ENCODE measurements around the gene ZSWIM1. TPM values are rescaled to one million over a fixed set of nuclear protein-coding genes. Genes with fewer than 3 reads are reported as not detected.
"Not testable (repeated sequence)": the region's sequence is repeated elsewhere in the genome, so short reads cannot be mapped to it uniquely, and the experiment has no call there.

The ZSWIM1 gene
- total and polyA plus RNA-seq, 2 donors (not counting 1 experiment from before 2014, with no cell fraction given) = 5.4 to 15.7 TPM

DNA sequence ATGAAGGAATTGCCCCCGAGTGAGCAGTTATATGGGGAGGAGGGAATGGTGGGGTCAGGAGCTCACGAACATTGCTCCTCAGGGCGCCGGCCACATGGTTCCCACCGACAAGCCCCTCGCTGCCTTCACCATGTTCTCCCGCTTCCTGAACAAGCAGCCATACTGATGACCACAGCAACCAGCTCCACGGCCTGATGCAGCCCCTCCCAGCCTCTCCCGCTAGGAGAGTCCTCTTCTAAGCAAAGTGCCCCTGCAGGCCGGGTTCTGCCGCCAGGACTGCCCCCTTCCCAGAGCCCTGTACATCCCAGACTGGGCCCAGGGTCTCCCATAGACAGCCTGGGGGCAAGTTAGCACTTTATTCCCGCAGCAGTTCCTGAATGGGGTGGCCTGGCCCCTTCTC lies 17.3 kb downstream of the ZSWIM1 start:
- ChIA-PET CTCF (interaction anchor here (1.6 kb wide), 1 partner anchor 18 kb away, joined by 3 read pairs; no protein-coding TSS in a partner anchor), POLR2A (interaction anchor here (0.6 kb wide), 1 partner anchor 29 kb away, joined by 6 read pairs; no protein-coding TSS in a partner anchor)
- TF ChIP-seq CTCF (IDR thresholded peaks at IDR 0.05) (no peak), EZH2 (IDR thresholded peaks at IDR 0.05; ENCODE audit: borderline replicate concordance, insufficient read depth, low read depth, low read length, poor library complexity, severe bottlenecking) (no peak)
- no peaks in the 10 kb centered on the region for H4K20me1 ChIP-seq (ENCODE audit: control insufficient read depth, insufficient read depth, low read length, poor library complexity, severe bottlenecking)
- no peak overlapping the region for H3K4me3 ChIP-seq (ENCODE audit: control extremely low read depth in 1 of 5, extremely low read depth in 1 of 5, insufficient read depth in 1 of 5, low read depth in 2 of 5, low read length in 4 of 5)
- WGBS (ENCODE audit: insufficient coverage) = 94% methylated on average over 6 of the region's 12 CpGs
- H3K9me3 ChIP-seq (ENCODE audit: control extremely low read depth in 1 of 3, control insufficient read depth in 2 of 3, insufficient read depth in 1 of 3, low read length in 2 of 3) = no peaks in the 10 kb centered on the region
- H3K27ac Mint-ChIP-seq = no peak overlapping the region
- intact Hi-C loops (cut with micrococcal nuclease) = no loop called here
- no peak for DNase-seq
- H3K36me3 ChIP-seq (replicated peaks in 1 of 2; ENCODE audit: control extremely low read depth in 1 of 2, control insufficient read depth in 1 of 2, extremely low read depth in 1 of 2, insufficient read depth in 2 of 2, low read length in 1 of 2) = peaks cover 0 to 26% of the 10 kb centered on the region in 2 experiments
- H3K4me1 ChIP-seq (ENCODE audit: control insufficient read depth in 2 of 2, insufficient read depth in 2 of 2, low read length in 2 of 2) = peaks cover 0 to 7% of the 10 kb centered on the region in 2 donors
- H3K79me2 ChIP-seq (ENCODE audit: control insufficient read depth, insufficient read depth, low read length) = no peaks in the 10 kb centered on the region
- no peaks in the 10 kb centered on the region for H3K27me3 ChIP-seq (replicated peaks in 1 of 4; ENCODE audit: control extremely low read depth in 1 of 4, control insufficient read depth in 3 of 4, insufficient read depth in 4 of 4, low read length in 3 of 4)
- no peak overlapping the region for H3K27ac ChIP-seq (ENCODE audit: low read length in 2 of 2)
- H2AFZ ChIP-seq (ENCODE audit: insufficient read depth, low read depth, low read length, poor library complexity, severe bottlenecking) = no peak overlapping the region
- no peaks in the 10 kb centered on the region for H3K27me3 Mint-ChIP-seq
- H3K4me2 ChIP-seq (replicated peaks; ENCODE audit: low read depth, low read length, poor library complexity, severe bottlenecking) = no peak overlapping the region
- H3K9ac ChIP-seq (ENCODE audit: low read length) = no peak overlapping the region
- no peak for ATAC-seq (ENCODE audit: low read depth)
- no peak overlapping the region for H3K4me3 Mint-ChIP-seq
- H3K9me3 Mint-ChIP-seq (ENCODE audit: insufficient read depth) = no peaks in the 10 kb centered on the region
- peaks cover 11% of the 10 kb centered on the region for H3K4me1 Mint-ChIP-seq

DNA sequence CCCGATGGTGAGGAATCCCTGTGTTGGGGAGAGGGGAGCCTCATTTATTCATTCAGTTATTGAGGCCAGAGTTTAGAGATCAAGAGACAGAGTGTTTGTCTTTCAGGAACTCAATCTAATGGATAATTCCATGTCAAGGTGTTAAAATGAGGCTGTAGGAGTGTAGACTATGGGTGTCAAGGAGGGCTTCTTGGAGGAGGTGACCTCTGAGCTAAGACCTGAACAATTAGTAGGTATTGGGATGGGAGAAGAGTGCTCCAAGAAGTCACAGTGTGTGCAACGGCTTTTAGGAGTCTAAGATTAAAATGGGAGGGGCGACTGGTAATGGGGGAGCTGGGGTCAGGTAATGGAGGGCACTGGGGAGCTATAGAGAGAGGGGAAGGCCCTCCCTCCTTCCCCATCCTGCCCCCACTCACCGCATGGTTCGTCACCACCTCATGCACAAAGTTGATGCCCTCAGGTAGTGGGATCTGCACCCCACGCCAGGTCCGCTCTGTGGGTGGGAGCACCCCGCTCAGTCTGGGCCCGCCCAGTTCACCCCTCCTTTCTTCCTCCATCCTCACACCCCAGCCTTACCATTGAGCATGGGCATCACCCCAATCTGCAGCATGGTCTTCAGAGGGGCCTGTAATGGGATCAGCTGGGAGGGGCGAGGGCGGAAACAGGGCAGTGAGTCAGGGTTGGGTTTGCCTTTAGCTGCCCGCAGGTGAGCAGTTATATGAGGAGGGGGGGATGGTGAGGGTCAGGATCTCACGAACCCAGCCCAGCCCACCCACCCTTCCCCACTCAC lies 18.2 kb downstream of the ZSWIM1 start:
- Histone ChIP-seq H2AFZ (ENCODE audit: insufficient read depth, low read depth, low read length, poor library complexity, severe bottlenecking) (no peak overlapping the region), H3K27me3 (replicated peaks in 1 of 4; ENCODE audit: control extremely low read depth in 1 of 4, control insufficient read depth in 3 of 4, insufficient read depth in 4 of 4, low read length in 3 of 4) (no peaks in the 10 kb centered on the region), H3K36me3 (replicated peaks in 1 of 2; ENCODE audit: control extremely low read depth in 1 of 2, control insufficient read depth in 1 of 2, extremely low read depth in 1 of 2, insufficient read depth in 2 of 2, low read length in 1 of 2) (peaks cover 0 to 21% of the 10 kb centered on the region in 2 experiments), H3K27ac (ENCODE audit: low read length in 2 of 2) (no peak overlapping the region), H3K4me1 (ENCODE audit: control insufficient read depth in 2 of 2, insufficient read depth in 2 of 2, low read length in 2 of 2) (peaks cover 0 to 7% of the 10 kb centered on the region in 2 donors), H3K9me3 (ENCODE audit: control extremely low read depth in 1 of 3, control insufficient read depth in 2 of 3, insufficient read depth in 1 of 3, low read length in 2 of 3) (no peaks in the 10 kb centered on the region), H3K79me2 (ENCODE audit: control insufficient read depth, insufficient read depth, low read length) (no peaks in the 10 kb centered on the region), H4K20me1 (ENCODE audit: control insufficient read depth, insufficient read depth, low read length, poor library complexity, severe bottlenecking) (no peaks in the 10 kb centered on the region), H3K4me2 (replicated peaks; ENCODE audit: low read depth, low read length, poor library complexity, severe bottlenecking) (no peak overlapping the region), H3K4me3 (ENCODE audit: control extremely low read depth in 1 of 5, extremely low read depth in 1 of 5, insufficient read depth in 1 of 5, low read depth in 2 of 5, low read length in 4 of 5) (no peak overlapping the region), H3K9ac (ENCODE audit: low read length) (no peak overlapping the region)
- Mint-ChIP-seq H3K27me3 (no peaks in the 10 kb centered on the region), H3K9me3 (ENCODE audit: insufficient read depth) (no peaks in the 10 kb centered on the region), H3K4me1 (peaks cover 9% of the 10 kb centered on the region), H3K27ac (no peak overlapping the region), H3K4me3 (no peak overlapping the region)
- CTCF ChIA-PET = interaction anchor here (1.6 kb wide), 1 partner anchor 17 kb away, joined by 3 read pairs; no protein-coding TSS in a partner anchor
- POLR2A ChIA-PET = interaction anchor here (1.0 kb wide), 1 partner anchor 11 kb away, joined by 3 read pairs; no protein-coding TSS in a partner anchor
- WGBS (ENCODE audit: insufficient coverage) = 98% methylated on average over 6 of the region's 13 CpGs
- intact Hi-C loops (cut with micrococcal nuclease) = no loop called here
- no peak for TF ChIP-seq CTCF (IDR thresholded peaks at IDR 0.05)
- no peak for TF ChIP-seq EZH2 (IDR thresholded peaks at IDR 0.05; ENCODE audit: borderline replicate concordance, insufficient read depth, low read depth, low read length, poor library complexity, severe bottlenecking)
- no peak for ATAC-seq (ENCODE audit: low read depth)
- no peak for DNase-seq

- H2AFZ ChIP-seq (ENCODE audit: insufficient read depth, low read depth, low read length, poor library complexity, severe bottlenecking); H3K4me1 Mint-ChIP-seq; H3K27ac Mint-ChIP-seq; intact Hi-C loops (cut with micrococcal nuclease); H3K27ac ChIP-seq (ENCODE audit: low read length in 2 of 2); ATAC-seq (ENCODE audit: low read depth); H4K20me1 ChIP-seq (ENCODE audit: control insufficient read depth, insufficient read depth, low read length, poor library complexity, severe bottlenecking); H3K9me3 ChIP-seq (ENCODE audit: control extremely low read depth in 1 of 3, control insufficient read depth in 2 of 3, insufficient read depth in 1 of 3, low read length in 2 of 3); H3K4me3 ChIP-seq (ENCODE audit: control extremely low read depth in 1 of 5, extremely low read depth in 1 of 5, insufficient read depth in 1 of 5, low read depth in 2 of 5, low read length in 4 of 5); H3K79me2 ChIP-seq (ENCODE audit: control insufficient read depth, insufficient read depth, low read length); H3K9me3 Mint-ChIP-seq (ENCODE audit: insufficient read depth); POLR2A ChIA-PET; H3K27me3 ChIP-seq (replicated peaks in 1 of 4; ENCODE audit: control extremely low read depth in 1 of 4, control insufficient read depth in 3 of 4, insufficient read depth in 4 of 4, low read length in 3 of 4); H3K4me3 Mint-ChIP-seq; DNase-seq; H3K9ac ChIP-seq (ENCODE audit: low read length); H3K4me1 ChIP-seq (ENCODE audit: control insufficient read depth in 2 of 2, insufficient read depth in 2 of 2, low read length in 2 of 2); H3K27me3 Mint-ChIP-seq; H3K4me2 ChIP-seq (replicated peaks; ENCODE audit: low read depth, low read length, poor library complexity, severe bottlenecking): not testable (repeated sequence)
- CTCF ChIA-PET = interaction anchor here (1.4 kb wide), 1 partner anchor 69 kb away, joined by 4 read pairs; no protein-coding TSS in a partner anchor
- peaks cover 0 to 15% of the 10 kb centered on the region in 2 experiments for H3K36me3 ChIP-seq (replicated peaks in 1 of 2; ENCODE audit: control extremely low read depth in 1 of 2, control insufficient read depth in 1 of 2, extremely low read depth in 1 of 2, insufficient read depth in 2 of 2, low read length in 1 of 2)
- WGBS (ENCODE audit: insufficient coverage) = 90% methylated on average over 5 of the region's 6 CpGs
Measured at GRCh38 chr20:45901332-45901731, 20.3 kb downstream of the ZSWIM1 start.
